Adrenal gland (tissue), 12 donors: ENCODE results near the gene HDAC4. TPM values are rescaled to one million over a fixed set of nuclear protein-coding genes. Genes with fewer than 3 reads are reported as not detected.

Source experiments
- DNase-seq, 7 donors: peaks; one replicate each; pipeline ENCODE4 v3.0.0-alpha.2; 2019 to 2020
- H3K27ac ChIP-seq, 5 donors: fragments of 200-600 bp; sonication (generic) in 4 of 5; 1 replicate in 3 of 5; 2 replicates in 2 of 5; pipeline versions ENCODE4 v1.5.1 to v1.8.0; 2016 to 2020; ENCODE audit warnings: mild to moderate bottlenecking in 1 of 5
- H3K27me3 ChIP-seq: fragments of 200-600 bp; 2 replicates; pipeline ENCODE4 v1.8.0; 2021
- H3K36me3 ChIP-seq, 2 donors: fragments of 200-600 bp; replicated peaks in 1 of 2; 1 replicate in 1 of 2; 2 replicates in 1 of 2; pipeline versions ENCODE4 v1.5.1 to v1.8.0; 2018 to 2022
- H3K4me1 ChIP-seq, 2 donors: fragments of 200-600 bp; replicated peaks in 1 of 2; 1 replicate in 1 of 2; 2 replicates in 1 of 2; pipeline versions ENCODE4 v1.5.1 to v1.8.0; 2018 to 2021
- H3K4me3 ChIP-seq, 4 donors: fragments of 200-600 bp; sonication (generic) in 3 of 4; one replicate each; pipeline ENCODE4 v1.5.1; 2016 to 2018
- H3K9me3 ChIP-seq, 3 donors: fragments of 200-600 bp; sonication (generic) in 1 of 3; replicated peaks in 1 of 3; 1 replicate in 2 of 3; 2 replicates in 1 of 3; pipeline versions ENCODE4 v1.5.1 to v1.8.0; 2016 to 2021
- POLR2A ChIP-seq, 2 donors: fragments of 450-650 bp; IDR thresholded peaks; one replicate each; pipeline ENCODE4 v1.6.1; 2017; ENCODE audit warnings: antibody characterized with exemption in 2 of 2, mild to moderate bottlenecking in 2 of 2, moderate library complexity in 1 of 2
- WGBS, 4 donors: extraction: QIAGEN DNeasy Blood & Tissue Kit in 2 of 4; methylation state at CpG; one replicate each; pipeline versions ENCODE4 v1.1.5 to v1.1.7; 2013 to 2017; 5-methylcytosine and 5-hydroxymethylcytosine counted together
- intact Hi-C, 2 donors: fragments of 100-400 bp; cut with DNase I; formaldehyde crosslinking; loops; one replicate each; pipeline versions ENCODE4 v1.14.1 to v1.15.0; 2022 to 2023
- polyA plus RNA-seq, 3 donors: library from polyadenylated mRNA; stranded (reverse); fragments of 200-250 nt in 2 of 3; fragments of 350-450 nt in 1 of 3; fragmentation: Illumina TruSeq in 1 of 3; extraction: RNeasy Lipid Tissue Mini Kit (QIAGEN cat#74804) in 1 of 3; gene quantifications; one replicate each; pipeline ENCODE4 v1.2.3, GENCODE V29; 2013 to 2014
- total RNA-seq, 9 donors: library from RNA; depleted of rRNA in 4 of 9; stranded (reverse); fragments of >200 nt in 4 of 9; fragments of 120-200 nt in 1 of 9; fragmentation: NEBNext Ultra II Directional in 1 of 9; extraction: Animal tissue kit (Norgen Biotek cat#: 25700) in 1 of 9; gene quantifications; one replicate each; pipeline versions ENCODE4 v1.1.0 to v1.2.4, GENCODE V29; 2013 to 2023
- TF ChIP-seq, protein P1 (sequence below), 6 experiments: fragments of 450-650 bp in 4 of 6; fragments of 200-600 bp in 2 of 6; sonication (generic) in 1 of 6; IDR thresholded peaks; 1 replicate in 5 of 6; 2 replicates in 1 of 6; pipeline versions ENCODE4 v1.5.1 to v1.8.0; 2016 to 2021; ENCODE audit warnings: antibody characterized with exemption in 6 of 6, mild to moderate bottlenecking in 2 of 6, moderate library complexity in 1 of 6
- donor health status: healthy with polysubstance abuse.
- donor health status: Bipolar disorder and iron deficiency.
- donor health status: DM: yes; HTN: yes; CAD: no.
- donor health status: DM: no; HTN: no; CAD: no.
- donor health status: DM: no; HTN: no; CAD: no.
- donor health status: DM: yes; HTN: yes; CAD: no.

The HDAC4 gene
- total and polyA plus RNA-seq, 12 donors = 8.3 to 88.9 (median 28.7) TPM

DNA sequence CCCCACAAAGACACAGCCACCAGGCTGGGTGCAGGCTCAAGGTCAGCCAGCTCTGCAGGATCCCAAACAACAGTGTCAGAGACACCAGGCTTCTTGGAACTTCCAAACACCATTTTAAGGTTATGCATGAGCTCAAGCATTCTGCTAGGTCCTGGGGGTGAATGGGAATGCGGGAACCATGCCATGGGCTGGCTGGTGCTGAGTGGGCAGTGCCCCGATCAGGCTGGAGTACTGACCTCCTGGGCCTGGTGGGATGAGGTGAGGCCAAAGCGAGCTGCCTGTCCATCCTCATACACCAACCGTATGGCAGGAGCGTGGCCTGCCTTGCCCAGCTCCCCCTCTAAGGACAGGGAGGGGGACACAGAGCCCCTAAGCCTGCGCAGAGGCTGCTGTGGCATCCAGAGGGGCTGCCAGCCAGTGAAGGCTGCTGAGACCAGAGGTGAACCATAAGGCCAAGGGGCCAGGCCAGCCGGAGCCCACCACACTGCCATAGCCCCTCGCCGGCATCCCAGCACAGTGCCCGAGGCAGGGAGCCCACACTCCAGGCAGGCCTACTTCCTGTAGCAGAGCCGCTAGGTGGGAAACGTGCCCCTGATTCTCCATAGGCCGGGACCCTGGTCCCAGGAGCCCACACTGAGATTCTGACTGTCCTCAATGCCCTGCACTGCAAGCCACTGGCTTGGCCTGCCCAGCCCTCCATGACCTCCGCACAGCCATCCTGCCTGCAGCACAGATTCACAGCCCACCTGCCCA lies 135.0 kb downstream of the HDAC4 start:
- peak overlapping the region; percentile 34 to 91 (median 74) for H3K27ac ChIP-seq

DNA sequence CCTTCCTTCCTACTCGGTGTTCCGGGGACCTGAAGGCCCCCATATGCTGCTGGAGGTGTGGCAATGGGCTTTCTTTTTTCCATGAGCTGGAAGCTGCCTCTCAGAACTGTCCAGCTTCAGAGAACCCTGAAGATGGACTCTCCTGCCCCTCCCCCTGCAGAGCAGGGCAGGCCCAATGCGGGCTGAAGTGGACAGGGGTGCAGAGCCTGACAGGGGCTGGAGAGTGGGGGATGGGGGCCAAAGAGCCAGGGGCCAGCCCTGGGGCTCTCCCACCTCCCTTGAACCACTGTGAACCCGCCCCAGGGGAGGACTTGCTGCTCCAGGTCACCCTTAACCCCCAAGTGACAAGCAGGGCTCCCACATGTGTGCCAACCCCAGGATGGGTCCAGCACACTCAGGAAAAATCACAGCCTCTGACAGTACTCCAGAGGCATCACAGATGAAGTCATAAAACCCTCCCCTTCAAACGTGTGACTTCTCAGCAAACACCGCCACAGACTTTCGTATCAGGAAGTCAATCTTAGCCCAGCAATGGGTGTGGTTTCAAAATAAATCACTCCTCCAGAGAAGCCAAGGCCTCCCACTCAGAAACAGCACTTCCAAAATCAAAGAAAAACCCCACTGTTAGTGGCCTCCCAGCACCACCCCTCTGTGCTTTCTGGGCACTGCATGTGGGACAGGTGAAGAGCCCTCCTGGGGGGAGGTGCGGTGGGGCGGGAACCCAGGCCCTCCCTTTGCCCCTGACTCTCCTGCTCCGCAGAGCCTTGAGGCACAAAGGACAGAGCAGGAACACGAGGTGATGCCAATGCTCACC lies 135.8 kb downstream of the HDAC4 start:
- peak in 6 of 7 donors; percentile 48 to 78 (median 71) for DNase-seq
- Histone ChIP-seq H3K36me3 (no peaks in the 10 kb centered on the region), H3K27me3 (no peaks in the 10 kb centered on the region), H3K4me1 (peaks cover 40 to 63% of the 10 kb centered on the region in 2 donors), H3K27ac (peak overlapping the region; percentile 34 to 91 (median 74)), H3K4me3 (no peak overlapping the region), H3K9me3 (no peaks in the 10 kb centered on the region)
- TF ChIP-seq, protein P1, sequence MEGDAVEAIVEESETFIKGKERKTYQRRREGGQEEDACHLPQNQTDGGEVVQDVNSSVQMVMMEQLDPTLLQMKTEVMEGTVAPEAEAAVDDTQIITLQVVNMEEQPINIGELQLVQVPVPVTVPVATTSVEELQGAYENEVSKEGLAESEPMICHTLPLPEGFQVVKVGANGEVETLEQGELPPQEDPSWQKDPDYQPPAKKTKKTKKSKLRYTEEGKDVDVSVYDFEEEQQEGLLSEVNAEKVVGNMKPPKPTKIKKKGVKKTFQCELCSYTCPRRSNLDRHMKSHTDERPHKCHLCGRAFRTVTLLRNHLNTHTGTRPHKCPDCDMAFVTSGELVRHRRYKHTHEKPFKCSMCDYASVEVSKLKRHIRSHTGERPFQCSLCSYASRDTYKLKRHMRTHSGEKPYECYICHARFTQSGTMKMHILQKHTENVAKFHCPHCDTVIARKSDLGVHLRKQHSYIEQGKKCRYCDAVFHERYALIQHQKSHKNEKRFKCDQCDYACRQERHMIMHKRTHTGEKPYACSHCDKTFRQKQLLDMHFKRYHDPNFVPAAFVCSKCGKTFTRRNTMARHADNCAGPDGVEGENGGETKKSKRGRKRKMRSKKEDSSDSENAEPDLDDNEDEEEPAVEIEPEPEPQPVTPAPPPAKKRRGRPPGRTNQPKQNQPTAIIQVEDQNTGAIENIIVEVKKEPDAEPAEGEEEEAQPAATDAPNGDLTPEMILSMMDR (IDR thresholded peaks at IDR 0.05) = no peak
- peak in 1 of 2 donors; percentile 12 for TF ChIP-seq POLR2A (IDR thresholded peaks at IDR 0.05)
- intact Hi-C loops = no loop called here
- 0 to 38% (median 33%) methylated on average over 4 to 11 of the region's 11 CpGs for WGBS, 4 donors

More for the DNA sequence above, 135.0 kb downstream of the HDAC4 start:
- 93 to 100% (median 97%) methylated on average over 1 to 14 of the region's 14 CpGs for WGBS, 4 donors
- peak in 4 of 7 donors; percentile 13 to 66 (median 38) for DNase-seq
- no peaks in the 10 kb centered on the region for H3K36me3 ChIP-seq
- no peaks in the 10 kb centered on the region for H3K27me3 ChIP-seq
- H3K4me1 ChIP-seq = peaks cover 40 to 58% of the 10 kb centered on the region in 2 donors
- H3K9me3 ChIP-seq = no peaks in the 10 kb centered on the region
- intact Hi-C loops = no loop called here
- no peak for TF ChIP-seq POLR2A (IDR thresholded peaks at IDR 0.05)
- TF ChIP-seq, protein P1 (IDR thresholded peaks at IDR 0.05) = no peak
- H3K4me3 ChIP-seq = no peak overlapping the region

DNA sequence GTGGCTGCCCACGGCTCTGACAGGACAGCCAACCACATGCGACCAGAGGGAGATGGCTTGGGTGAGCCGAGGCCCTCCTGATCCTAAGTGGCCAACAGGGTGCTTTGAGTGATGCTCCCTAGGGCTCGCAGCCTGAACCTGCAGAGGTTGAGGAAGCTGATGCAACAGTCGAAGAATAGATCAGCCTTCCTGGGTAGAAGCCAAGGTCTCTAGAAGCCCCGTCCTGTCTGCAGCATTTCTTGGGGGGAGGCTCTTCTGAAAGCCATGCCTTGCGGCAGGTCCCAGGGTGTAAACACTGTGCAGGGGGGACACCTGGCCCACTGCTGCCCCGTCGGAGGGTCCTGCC lies 136.4 kb downstream of the HDAC4 start:
- 10 to 43% (median 30%) methylated on average over 1 to 9 of the region's 9 CpGs for WGBS, 4 donors
- no peaks in the 10 kb centered on the region for H3K36me3 ChIP-seq
- peak overlapping the region in 4 of 5 donors; percentile 34 to 91 (median 78) for H3K27ac ChIP-seq
- no peaks in the 10 kb centered on the region for H3K27me3 ChIP-seq
- DNase-seq = peak; percentile 38 to 77 (median 69)
- H3K4me3 ChIP-seq = no peak overlapping the region
- peaks cover 40 to 69% of the 10 kb centered on the region in 2 donors for H3K4me1 ChIP-seq
- TF ChIP-seq, protein P1 (IDR thresholded peaks at IDR 0.05) = no peak
- TF ChIP-seq POLR2A (IDR thresholded peaks at IDR 0.05) = no peak
- intact Hi-C loops = no loop called here
- no peaks in the 10 kb centered on the region for H3K9me3 ChIP-seq
